ENCODE measurements around the gene MAP7.

DNA sequence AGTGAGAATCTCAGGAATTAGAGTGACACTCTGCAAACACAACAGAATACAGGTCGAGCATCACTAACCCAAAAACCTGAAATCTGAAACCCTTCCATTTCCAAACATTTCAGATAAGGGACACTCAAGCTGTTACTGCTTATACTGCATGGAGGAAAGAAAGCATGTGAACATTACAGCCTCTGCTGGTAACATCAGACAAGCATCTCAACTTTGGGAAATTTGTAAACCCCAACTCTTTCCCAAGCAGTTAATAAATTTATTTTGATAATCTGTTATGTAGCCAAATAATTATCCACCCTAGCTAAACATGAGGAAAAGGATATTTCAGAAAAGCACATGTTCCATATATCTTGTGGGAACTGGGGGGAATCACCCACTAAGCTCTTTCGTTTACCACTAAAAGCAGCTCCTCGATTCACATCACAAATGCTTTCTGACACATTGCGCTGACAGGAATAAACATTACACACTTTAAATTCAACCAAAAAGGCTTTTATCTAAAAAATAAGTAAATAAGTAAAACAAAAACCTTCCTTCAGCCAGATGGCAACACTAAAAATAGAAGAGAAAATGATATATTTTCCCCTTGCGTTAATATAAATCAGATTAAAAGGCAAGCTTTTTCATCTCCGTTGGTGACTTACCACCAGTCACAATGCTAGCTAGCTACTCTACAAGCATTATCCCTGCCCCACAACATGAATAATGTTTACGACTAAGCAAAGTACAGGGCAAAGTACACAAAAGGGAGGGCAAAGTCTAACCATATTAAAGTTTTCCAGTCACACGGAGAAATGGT is 120.8 kb downstream of the MAP7 start:
- no peak for TF ChIP-seq EZH2 (optimal IDR thresholded peaks at IDR 0.05; ENCODE audit: low read depth, low read length)
- TF ChIP-seq, protein P1, sequence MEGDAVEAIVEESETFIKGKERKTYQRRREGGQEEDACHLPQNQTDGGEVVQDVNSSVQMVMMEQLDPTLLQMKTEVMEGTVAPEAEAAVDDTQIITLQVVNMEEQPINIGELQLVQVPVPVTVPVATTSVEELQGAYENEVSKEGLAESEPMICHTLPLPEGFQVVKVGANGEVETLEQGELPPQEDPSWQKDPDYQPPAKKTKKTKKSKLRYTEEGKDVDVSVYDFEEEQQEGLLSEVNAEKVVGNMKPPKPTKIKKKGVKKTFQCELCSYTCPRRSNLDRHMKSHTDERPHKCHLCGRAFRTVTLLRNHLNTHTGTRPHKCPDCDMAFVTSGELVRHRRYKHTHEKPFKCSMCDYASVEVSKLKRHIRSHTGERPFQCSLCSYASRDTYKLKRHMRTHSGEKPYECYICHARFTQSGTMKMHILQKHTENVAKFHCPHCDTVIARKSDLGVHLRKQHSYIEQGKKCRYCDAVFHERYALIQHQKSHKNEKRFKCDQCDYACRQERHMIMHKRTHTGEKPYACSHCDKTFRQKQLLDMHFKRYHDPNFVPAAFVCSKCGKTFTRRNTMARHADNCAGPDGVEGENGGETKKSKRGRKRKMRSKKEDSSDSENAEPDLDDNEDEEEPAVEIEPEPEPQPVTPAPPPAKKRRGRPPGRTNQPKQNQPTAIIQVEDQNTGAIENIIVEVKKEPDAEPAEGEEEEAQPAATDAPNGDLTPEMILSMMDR (IDR thresholded peaks at IDR 0.05; ENCODE audit: low read length): no peak

Data from MM.1S (cell line).